HG03469 (cell line): ENCODE data around the gene SLC12A3.
"Not testable (repeated sequence)": the region's sequence is repeated elsewhere in the genome, so short reads cannot be mapped to it uniquely, and the experiment has no call there.

Experiments used
- ATAC-seq: cut with Tn5 transposase; IDR thresholded peaks from one replicate; pipeline ENCODE4 v1.9.1; 2021; ENCODE audit warnings: mild to moderate bottlenecking, moderate library complexity, moderate number of reproducible peaks; ENCODE audit not compliant: unreplicated experiment

Gene SLC12A3

GRCh38 chr16:56868766-56869165, 3.8 kb downstream of the SLC12A3 start:
- ATAC-seq, result not testable (repeated sequence)

- ATAC-seq, result no peak
Measured at GRCh38 chr16:56869513-56870275, 4.7 kb downstream of the SLC12A3 start.

- ATAC-seq, result no peak
Measured at GRCh38 chr16:56870276-56870888, 5.4 kb downstream of the SLC12A3 start.

- no peak for ATAC-seq
Measured at GRCh38 chr16:56871172-56871593, 6.2 kb downstream of the SLC12A3 start.

- ATAC-seq, result no peak
Measured at GRCh38 chr16:56872863-56873391, 7.9 kb downstream of the SLC12A3 start.

GRCh38 chr16:56874800-56875199, 9.8 kb downstream of the SLC12A3 start:
- no peak for ATAC-seq

- ATAC-seq, result no peak
Measured at GRCh38 chr16:56876048-56876447, 11.0 kb downstream of the SLC12A3 start.

- no peak for ATAC-seq
Measured at GRCh38 chr16:56877486-56878182, 12.6 kb downstream of the SLC12A3 start.

- no peak for ATAC-seq
Measured at GRCh38 chr16:56878282-56878854, 13.4 kb downstream of the SLC12A3 start.

GRCh38 chr16:56879276-56879675, 14.3 kb downstream of the SLC12A3 start:
- no peak for ATAC-seq

- ATAC-seq, result no peak
Measured at GRCh38 chr16:56880176-56880575, 15.2 kb downstream of the SLC12A3 start.

- ATAC-seq, result no peak
Measured at GRCh38 chr16:56880685-56881084, 15.7 kb downstream of the SLC12A3 start.

- ATAC-seq, result no peak
Measured at GRCh38 chr16:56882077-56882800, 17.2 kb downstream of the SLC12A3 start.

- ATAC-seq, result no peak
Measured at GRCh38 chr16:56883586-56883985, 18.6 kb downstream of the SLC12A3 start.

GRCh38 chr16:56884026-56884582, 19.1 kb downstream of the SLC12A3 start:
- no peak for ATAC-seq

- not testable (repeated sequence) for ATAC-seq
Measured at GRCh38 chr16:56884929-56885328, 19.9 kb downstream of the SLC12A3 start.

GRCh38 chr16:56885446-56886162, 20.6 kb downstream of the SLC12A3 start:
- ATAC-seq, result no peak

GRCh38 chr16:56886296-56886695, 21.3 kb downstream of the SLC12A3 start:
- no peak for ATAC-seq

- ATAC-seq, result no peak
Measured at GRCh38 chr16:56886826-56887225, 21.8 kb downstream of the SLC12A3 start.

- no peak for ATAC-seq
Measured at GRCh38 chr16:56888806-56889205, 23.8 kb downstream of the SLC12A3 start.
